Liver (tissue), 3 donors: ENCODE results near the gene UBAP2.

Source experiments
- CTCF ChIP-seq: fragments of 150-350 bp; IDR thresholded peaks from 2 replicates; pipeline ENCODE4 v1.5.1; 2017; ENCODE audit warnings: improper control_type of control experiment, low read depth, low read length; ENCODE audit not compliant: missing input control
- FOXA1 ChIP-seq: IDR thresholded peaks from 2 replicates; pipeline ENCODE4 v1.6.1; 2016; ENCODE audit warnings: antibody characterized with exemption
- HNF4A ChIP-seq, 2 donors: conservative IDR thresholded peaks; 2 replicates each; pipeline ENCODE4 v1.6.1; 2016; ENCODE audit warnings: antibody characterized with exemption in 2 of 2, mild to moderate bottlenecking in 2 of 2
- JUND ChIP-seq, 2 donors: IDR thresholded peaks; 2 replicates each; pipeline ENCODE4 v1.6.1; 2016; ENCODE audit warnings: antibody characterized with exemption in 2 of 2
- NR2F2 ChIP-seq: IDR thresholded peaks from 2 replicates; pipeline ENCODE4 v1.6.1; 2016; ENCODE audit warnings: antibody characterized with exemption
- RAD21 ChIP-seq, 2 donors: IDR thresholded peaks; 2 replicates each; pipeline ENCODE4 v1.6.1; 2016; ENCODE audit warnings: antibody characterized with exemption in 2 of 2, mild to moderate bottlenecking in 2 of 2
- REST ChIP-seq: IDR thresholded peaks from 2 replicates; pipeline ENCODE4 v1.6.1; 2016; ENCODE audit warnings: antibody characterized with exemption, mild to moderate bottlenecking
- RXRA ChIP-seq, 2 donors: IDR thresholded peaks; 2 replicates each; pipeline ENCODE4 v1.6.1; 2017 to 2018; ENCODE audit warnings: antibody characterized with exemption in 2 of 2, mild to moderate bottlenecking in 1 of 2
- SP1 ChIP-seq: IDR thresholded peaks from 2 replicates; pipeline ENCODE4 v1.6.1; 2018; ENCODE audit warnings: antibody characterized with exemption, mild to moderate bottlenecking
- TAF1 ChIP-seq: conservative IDR thresholded peaks from 2 replicates; pipeline ENCODE4 v1.6.1; 2016; ENCODE audit warnings: antibody characterized with exemption, mild to moderate bottlenecking
- YY1 ChIP-seq: IDR thresholded peaks from 2 replicates; pipeline ENCODE4 v1.6.1; 2016; ENCODE audit warnings: antibody characterized with exemption, mild to moderate bottlenecking
- TF ChIP-seq, protein P1 (sequence below): IDR thresholded peaks from 2 replicates; pipeline ENCODE4 v1.6.1; 2016; ENCODE audit warnings: antibody characterized with exemption
- TF ChIP-seq, protein P2 (sequence below): IDR thresholded peaks from 2 replicates; pipeline ENCODE4 v1.6.1; 2016; ENCODE audit warnings: antibody characterized with exemption
- donor health status: healthy.
- donor health status: healthy.

DNA sequence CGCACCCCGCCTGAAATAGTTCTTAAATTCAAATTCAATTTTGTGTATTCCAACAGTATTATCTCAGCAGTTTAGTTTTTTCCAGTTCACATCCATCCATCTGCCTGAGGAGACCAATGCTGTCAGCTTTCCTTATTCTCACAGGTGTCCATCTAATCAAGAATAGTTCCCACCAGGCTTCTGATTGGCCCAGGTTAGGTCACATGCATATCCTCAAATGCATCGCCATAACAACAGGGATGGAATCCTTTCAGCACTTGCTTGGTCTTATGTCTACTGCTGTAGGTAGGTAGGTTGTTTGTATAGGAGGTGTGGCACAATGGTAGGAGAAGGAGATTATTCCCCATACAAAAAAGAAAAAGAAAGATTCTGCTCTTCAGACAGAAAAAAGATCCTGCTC, 140.6 kb downstream of the UBAP2 start:
- TF ChIP-seq CTCF, result no peak
- TF ChIP-seq REST, result no peak
- no peak for TF ChIP-seq RAD21 (IDR thresholded peaks at IDR 0.05)
- no peak for TF ChIP-seq YY1
- no peak for TF ChIP-seq SP1
- TF ChIP-seq, protein P1, sequence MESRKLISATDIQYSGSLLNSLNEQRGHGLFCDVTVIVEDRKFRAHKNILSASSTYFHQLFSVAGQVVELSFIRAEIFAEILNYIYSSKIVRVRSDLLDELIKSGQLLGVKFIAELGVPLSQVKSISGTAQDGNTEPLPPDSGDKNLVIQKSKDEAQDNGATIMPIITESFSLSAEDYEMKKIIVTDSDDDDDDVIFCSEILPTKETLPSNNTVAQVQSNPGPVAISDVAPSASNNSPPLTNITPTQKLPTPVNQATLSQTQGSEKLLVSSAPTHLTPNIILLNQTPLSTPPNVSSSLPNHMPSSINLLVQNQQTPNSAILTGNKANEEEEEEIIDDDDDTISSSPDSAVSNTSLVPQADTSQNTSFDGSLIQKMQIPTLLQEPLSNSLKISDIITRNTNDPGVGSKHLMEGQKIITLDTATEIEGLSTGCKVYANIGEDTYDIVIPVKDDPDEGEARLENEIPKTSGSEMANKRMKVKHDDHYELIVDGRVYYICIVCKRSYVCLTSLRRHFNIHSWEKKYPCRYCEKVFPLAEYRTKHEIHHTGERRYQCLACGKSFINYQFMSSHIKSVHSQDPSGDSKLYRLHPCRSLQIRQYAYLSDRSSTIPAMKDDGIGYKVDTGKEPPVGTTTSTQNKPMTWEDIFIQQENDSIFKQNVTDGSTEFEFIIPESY, result no peak
- TF ChIP-seq, protein P2, sequence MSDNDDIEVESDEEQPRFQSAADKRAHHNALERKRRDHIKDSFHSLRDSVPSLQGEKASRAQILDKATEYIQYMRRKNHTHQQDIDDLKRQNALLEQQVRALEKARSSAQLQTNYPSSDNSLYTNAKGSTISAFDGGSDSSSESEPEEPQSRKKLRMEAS, result no peak
- no peak for TF ChIP-seq TAF1
- no peak for TF ChIP-seq NR2F2
- no peak for TF ChIP-seq FOXA1
- TF ChIP-seq JUND (IDR thresholded peaks at IDR 0.05), result no peak
- TF ChIP-seq HNF4A (conservative IDR thresholded peaks at IDR 0.05), result no peak
- TF ChIP-seq RXRA (IDR thresholded peaks at IDR 0.05), result no peak
